Activated CD4-positive, alpha-beta memory T cell treated with anti-CD3 and anti-CD28 coated beads for 36 hours (primary cell): Measurements from ENCODE around the gene GSG1. TPM values are rescaled to one million over a fixed set of nuclear protein-coding genes. Genes with fewer than 3 reads are reported as not detected.
"Not testable (repeated sequence)": the region's sequence is repeated elsewhere in the genome, so short reads cannot be mapped to it uniquely, and the experiment has no call there.

Experiments
- CTCF ChIA-PET: fragments of 350-600 bp; sonication (Branson Sonifier 250); formaldehyde crosslinking; loops from one replicate; lab custom pipeline; 2021; ENCODE audit warnings: antibody characterized with exemption, inconsistent platforms; lab: Charles Lee
- POLR2A ChIA-PET: fragments of 350-600 bp; sonication (Branson Sonifier 250); formaldehyde crosslinking; loops from one replicate; lab custom pipeline; 2021; ENCODE audit warnings: antibody characterized with exemption; lab: Charles Lee
- DNase-seq: peaks from one replicate; pipeline ENCODE4 v3.0.0-alpha.2; 2020
- H3K27ac Mint-ChIP-seq: one replicate; pipeline ENCODE4 v1.8.0; 2021; ENCODE audit warnings: mixed read lengths
- H3K27me3 Mint-ChIP-seq: one replicate; pipeline ENCODE4 v1.8.0; 2021; ENCODE audit warnings: mixed read lengths
- H3K36me3 Mint-ChIP-seq: one replicate; pipeline ENCODE4 v1.8.0; 2021; ENCODE audit warnings: mixed read lengths
- H3K4me1 Mint-ChIP-seq: one replicate; pipeline ENCODE4 v1.8.0; 2021; ENCODE audit warnings: low read depth, mixed read lengths
- H3K4me3 Mint-ChIP-seq: one replicate; pipeline ENCODE4 v1.8.0; 2021; ENCODE audit warnings: mild to moderate bottlenecking, mixed read lengths
- H3K9me3 Mint-ChIP-seq: one replicate; pipeline ENCODE4 v1.8.0; 2021; ENCODE audit warnings: mixed read lengths
- intact Hi-C: fragments of 100-400 bp; cut with micrococcal nuclease; formaldehyde crosslinking; loops from one replicate; pipeline ENCODE4 v1.15.1; 2023
- total RNA-seq, 2 experiments: library from RNA; stranded (reverse); gene quantifications; one replicate each; pipeline ENCODE4 v1.2.3, GENCODE V29; 2021

GSG1 gene
- total RNA-seq, 2 experiments from 2014 or later = not detected

DNA sequence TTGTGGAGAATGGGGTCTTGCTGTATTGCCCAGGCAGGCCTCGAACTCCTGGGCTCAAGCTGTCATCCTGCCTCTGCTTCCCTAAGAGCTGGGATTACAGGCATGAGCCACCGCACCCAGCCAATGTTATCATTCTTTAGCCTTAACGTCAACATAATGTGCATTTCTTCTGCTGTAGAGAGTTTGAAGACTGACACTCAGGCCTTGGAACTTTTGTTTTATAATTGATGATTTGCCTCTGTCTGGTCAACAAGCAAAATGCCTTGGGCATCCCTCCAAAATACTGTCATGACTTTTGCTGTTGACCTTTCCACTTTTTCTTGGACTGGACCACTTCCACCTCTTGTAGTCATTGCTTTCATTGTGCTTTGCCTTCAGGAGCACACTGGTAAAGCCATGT, 30.3 kb downstream of the GSG1 start:
- Mint-ChIP-seq H3K27ac (no peak overlapping the region), H3K36me3 (peaks cover 14% of the 10 kb centered on the region), H3K27me3 (no peaks in the 10 kb centered on the region), H3K9me3 (no peaks in the 10 kb centered on the region), H3K4me1 (no peaks in the 10 kb centered on the region), H3K4me3 (no peak overlapping the region)
- ChIA-PET CTCF (interaction anchor here (0.6 to 0.9 kb wide), 2 partner anchors 135 to 182 kb away, joined by 3 read pairs; no protein-coding TSS in a partner anchor), POLR2A (no interaction called here)
- intact Hi-C loops = no loop called here
- DNase-seq = no peak

DNA sequence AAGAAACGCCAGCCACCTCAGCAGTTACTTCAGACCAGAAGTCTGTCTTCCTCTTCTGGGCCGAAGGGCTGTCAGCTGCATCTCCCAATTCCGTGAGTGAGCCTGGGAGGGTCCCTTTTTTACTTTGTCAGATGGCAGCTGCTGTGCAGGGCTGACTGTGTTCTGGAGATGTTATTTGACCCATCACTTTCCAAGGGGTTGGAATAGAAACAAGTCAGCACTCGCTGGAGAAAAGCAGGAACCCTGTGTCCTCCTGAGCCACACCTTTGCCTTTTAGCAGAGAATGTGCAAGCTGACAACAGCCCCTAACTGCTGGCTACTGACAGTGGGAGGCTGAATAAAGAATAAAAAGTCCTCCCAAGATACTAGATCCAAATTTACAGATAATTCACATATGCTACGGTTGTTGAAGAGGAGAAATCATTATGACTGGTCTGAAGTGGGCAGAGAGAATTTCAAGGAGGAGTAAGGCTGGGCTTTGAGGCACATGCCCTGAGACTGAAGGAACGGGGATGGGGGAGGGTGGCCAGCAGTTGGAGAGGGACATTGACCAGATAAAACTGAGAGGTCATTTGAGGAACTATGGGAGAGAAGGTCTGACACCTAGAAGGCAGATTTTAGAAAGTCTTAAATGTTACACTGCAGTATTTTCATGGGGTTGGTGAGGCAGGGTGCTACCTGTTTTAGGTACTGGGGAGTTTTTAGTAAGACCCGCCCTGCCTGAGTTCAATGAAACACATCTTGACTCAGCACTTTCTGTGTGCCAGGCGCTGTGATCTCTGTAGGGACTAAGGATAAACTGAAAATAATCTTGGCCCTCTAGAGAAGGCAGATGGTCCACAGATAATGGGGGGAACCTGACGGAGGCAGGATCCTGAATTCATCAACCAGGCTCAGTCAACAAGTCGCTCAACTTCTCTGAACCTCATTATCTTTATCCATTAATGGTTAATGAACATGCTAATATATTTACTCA, 31.9 kb downstream of the GSG1 start:
- DNase-seq = no peak
- peaks cover 16% of the 10 kb centered on the region for H3K36me3 Mint-ChIP-seq
- intact Hi-C loops = no loop called here
- ChIA-PET CTCF (no interaction called here), POLR2A (no interaction called here)
- H3K9me3 Mint-ChIP-seq = no peaks in the 10 kb centered on the region
- H3K27ac Mint-ChIP-seq = no peak overlapping the region
- no peaks in the 10 kb centered on the region for H3K27me3 Mint-ChIP-seq
- H3K4me3 Mint-ChIP-seq = no peak overlapping the region
- no peaks in the 10 kb centered on the region for H3K4me1 Mint-ChIP-seq

DNA sequence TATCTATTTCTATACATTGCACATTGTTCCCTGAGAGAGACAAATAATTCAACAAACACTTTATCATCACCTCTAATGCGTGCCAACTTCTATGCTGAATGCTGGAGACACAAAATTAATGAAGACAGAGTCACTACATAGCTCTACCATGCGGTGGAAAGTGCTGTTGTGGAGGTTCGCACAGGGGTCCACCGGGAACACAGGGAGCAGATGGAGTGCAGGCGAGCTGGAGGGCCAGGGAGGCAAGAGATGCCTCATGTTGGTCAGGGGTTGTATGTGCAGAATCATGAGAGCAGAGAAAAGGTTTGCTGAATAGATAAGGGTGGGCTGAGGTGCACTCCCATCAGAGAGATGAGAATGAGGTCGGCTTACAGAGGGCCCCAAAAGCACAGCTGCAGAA, 34.1 kb downstream of the GSG1 start:
- intact Hi-C loops = no loop called here
- peaks cover 13% of the 10 kb centered on the region for H3K36me3 Mint-ChIP-seq
- H3K9me3 Mint-ChIP-seq = no peaks in the 10 kb centered on the region
- CTCF ChIA-PET = no interaction called here
- DNase-seq = no peak
- no peaks in the 10 kb centered on the region for H3K27me3 Mint-ChIP-seq
- POLR2A ChIA-PET = no interaction called here
- no peaks in the 10 kb centered on the region for H3K4me1 Mint-ChIP-seq
- no peak overlapping the region for H3K27ac Mint-ChIP-seq
- H3K4me3 Mint-ChIP-seq = no peak overlapping the region

DNA sequence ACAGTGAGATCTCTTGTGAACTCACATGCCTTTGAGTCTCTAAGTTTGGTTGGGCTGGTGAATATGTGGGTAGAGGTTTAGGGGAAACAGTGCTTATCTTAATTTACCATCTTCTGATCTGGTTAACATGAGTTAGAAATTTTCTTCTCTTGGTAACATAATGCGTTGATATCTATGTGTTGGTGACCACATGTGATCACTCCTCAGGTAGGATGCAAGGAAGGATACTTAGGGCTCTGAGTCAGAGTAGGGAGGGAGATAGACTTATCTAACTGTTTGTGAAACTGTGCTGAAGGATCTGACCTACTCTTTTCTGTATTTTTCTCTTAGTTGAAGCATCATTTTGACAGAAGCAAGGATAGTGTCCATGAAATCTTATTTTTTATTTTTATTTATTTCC, 36.1 kb downstream of the GSG1 start:
- peaks cover 13% of the 10 kb centered on the region for H3K36me3 Mint-ChIP-seq
- H3K4me3 Mint-ChIP-seq = no peak overlapping the region
- no peaks in the 10 kb centered on the region for H3K27me3 Mint-ChIP-seq
- H3K27ac Mint-ChIP-seq = no peak overlapping the region
- H3K4me1 Mint-ChIP-seq = no peaks in the 10 kb centered on the region
- intact Hi-C loops = no loop called here
- ChIA-PET CTCF (no interaction called here), POLR2A (no interaction called here)
- no peaks in the 10 kb centered on the region for H3K9me3 Mint-ChIP-seq
- DNase-seq = no peak

DNA sequence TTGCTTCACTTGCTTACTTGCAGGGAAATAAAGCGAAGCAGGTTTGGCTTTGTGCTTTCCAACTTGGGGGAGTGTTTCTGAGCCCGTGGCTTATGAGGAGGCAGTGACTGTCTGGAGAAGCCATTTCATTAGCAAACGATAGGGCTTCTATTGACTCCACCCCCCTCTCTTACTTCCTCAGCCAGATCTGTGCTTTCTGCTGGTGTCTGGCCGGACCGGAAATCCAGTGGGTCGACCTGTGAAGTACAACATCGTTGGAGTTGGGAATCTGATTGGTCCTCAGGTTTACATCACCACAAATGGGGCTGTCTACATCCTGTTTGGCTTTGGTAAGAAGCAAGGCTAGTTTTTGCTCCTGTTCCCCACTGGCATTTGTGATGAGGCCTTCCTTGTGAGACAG, 37.0 kb downstream of the GSG1 start:
- Mint-ChIP-seq H3K4me3 (no peak overlapping the region), H3K4me1 (no peaks in the 10 kb centered on the region), H3K27ac (no peak overlapping the region), H3K27me3 (no peaks in the 10 kb centered on the region), H3K36me3 (peaks cover 9% of the 10 kb centered on the region), H3K9me3 (no peaks in the 10 kb centered on the region)
- DNase-seq = no peak
- ChIA-PET CTCF (interaction anchor here (0.9 kb wide), 1 partner anchor 83 kb away, joined by 3 read pairs; no protein-coding TSS in a partner anchor), POLR2A (no interaction called here)
- intact Hi-C loops = no loop called here

DNA sequence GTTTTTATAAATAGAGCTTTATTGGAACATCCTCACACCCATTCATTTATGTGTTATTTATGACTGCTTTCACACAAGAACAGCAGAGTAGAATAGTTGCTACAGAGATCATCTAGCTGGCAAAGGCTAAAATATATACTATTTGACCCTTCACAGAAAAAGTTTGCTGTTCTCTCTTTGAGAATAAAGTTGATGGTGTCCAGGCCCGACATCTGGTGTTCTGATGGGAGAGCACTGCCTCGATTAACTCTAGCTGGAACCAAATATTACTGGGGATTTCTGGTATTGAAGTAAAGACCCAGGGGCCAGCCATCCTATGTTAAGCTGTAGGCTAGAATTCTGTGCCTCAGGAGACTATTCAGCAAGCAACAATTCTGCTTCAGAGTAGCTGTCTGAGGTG, 37.5 kb downstream of the GSG1 start:
- intact Hi-C loops = no loop called here
- no peak overlapping the region for H3K27ac Mint-ChIP-seq
- H3K4me1 Mint-ChIP-seq = no peaks in the 10 kb centered on the region
- peaks cover 9% of the 10 kb centered on the region for H3K36me3 Mint-ChIP-seq
- H3K27me3 Mint-ChIP-seq = no peaks in the 10 kb centered on the region
- H3K4me3 Mint-ChIP-seq = no peak overlapping the region
- ChIA-PET CTCF (interaction anchor here (0.9 to 2.1 kb wide), 2 partner anchors 83 to 147 kb away, joined by 3 to 6 read pairs; no protein-coding TSS in a partner anchor), POLR2A (no interaction called here)
- DNase-seq = no peak
- no peaks in the 10 kb centered on the region for H3K9me3 Mint-ChIP-seq

DNA sequence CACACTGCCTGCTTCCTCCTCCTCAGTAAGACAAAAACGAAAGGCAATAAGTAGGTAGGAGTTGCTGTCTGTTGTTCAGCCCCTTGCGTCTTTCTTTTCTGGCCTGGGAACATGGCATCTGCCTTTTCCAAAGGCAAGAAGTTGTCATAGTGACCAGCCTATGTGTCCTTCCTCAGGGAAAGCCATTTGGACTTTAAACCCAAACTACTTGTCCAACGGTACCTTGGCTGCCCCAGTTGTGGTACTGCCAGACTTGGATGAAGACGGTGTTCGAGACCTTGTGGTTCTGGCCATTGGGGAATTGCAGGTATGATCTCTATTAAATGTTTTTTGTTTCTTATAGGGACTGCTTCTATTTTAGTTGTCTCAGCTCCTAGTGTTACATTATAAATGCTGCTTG, 40.8 kb downstream of the GSG1 start:
- Mint-ChIP-seq H3K9me3 (no peaks in the 10 kb centered on the region), H3K4me1 (no peaks in the 10 kb centered on the region), H3K4me3 (no peak overlapping the region), H3K36me3 (peaks cover 14% of the 10 kb centered on the region), H3K27me3 (no peaks in the 10 kb centered on the region), H3K27ac (no peak overlapping the region)
- CTCF ChIA-PET = no interaction called here
- intact Hi-C loops = no loop called here
- no peak for DNase-seq
- POLR2A ChIA-PET = no interaction called here

DNA sequence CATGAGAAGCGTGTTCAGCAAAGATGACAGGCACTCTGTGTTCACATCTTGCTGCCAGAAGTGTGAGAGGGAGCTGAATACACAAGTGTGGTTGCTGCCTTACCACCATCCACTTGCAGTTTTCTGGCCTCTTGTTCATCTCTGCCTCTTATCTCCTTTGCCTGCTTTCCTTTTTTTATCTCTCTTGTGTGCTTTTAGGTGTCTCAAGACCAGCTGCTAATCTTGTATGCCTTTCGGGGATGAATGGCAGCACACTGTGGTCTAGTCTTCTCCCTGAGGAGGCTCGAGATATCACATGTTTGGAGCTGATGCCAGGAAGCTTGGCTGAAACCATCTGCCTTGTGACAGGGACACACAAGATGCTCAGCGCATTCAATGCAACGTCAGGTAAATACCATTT, 42.1 kb downstream of the GSG1 start:
- CTCF ChIA-PET = interaction anchor here (1.4 kb wide), 1 partner anchor 194 kb away, joined by 3 read pairs; no protein-coding TSS in a partner anchor
- H3K27ac Mint-ChIP-seq = no peak overlapping the region
- POLR2A ChIA-PET = no interaction called here
- no peaks in the 10 kb centered on the region for H3K9me3 Mint-ChIP-seq
- intact Hi-C loops = no loop called here
- no peaks in the 10 kb centered on the region for H3K27me3 Mint-ChIP-seq
- peaks cover 7% of the 10 kb centered on the region for H3K36me3 Mint-ChIP-seq
- DNase-seq = no peak
- H3K4me1 Mint-ChIP-seq = no peaks in the 10 kb centered on the region
- no peak overlapping the region for H3K4me3 Mint-ChIP-seq

DNA sequence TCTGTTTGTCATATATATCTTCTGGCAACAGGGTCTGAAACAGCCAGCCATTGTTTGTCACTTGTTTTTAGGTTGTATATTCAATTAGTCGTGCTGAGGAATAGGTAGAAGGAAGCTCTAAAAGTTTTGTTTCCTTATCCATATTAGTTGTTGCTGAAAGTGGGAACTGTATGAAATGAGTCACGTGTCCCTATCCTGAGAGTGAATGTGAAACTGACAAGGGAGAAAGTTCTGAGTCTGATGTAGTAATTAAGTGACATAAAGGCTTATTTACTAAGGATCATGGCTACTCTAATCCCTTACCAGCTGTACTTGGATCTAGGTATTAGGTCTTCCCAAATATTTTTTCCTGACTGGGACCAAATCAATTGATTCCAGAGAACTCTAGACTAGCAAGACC, 42.9 kb downstream of the GSG1 start:
- intact Hi-C loops = no loop called here
- Mint-ChIP-seq H3K27ac (no peak overlapping the region), H3K4me3 (no peak overlapping the region), H3K36me3 (peaks cover 12% of the 10 kb centered on the region), H3K4me1 (no peaks in the 10 kb centered on the region), H3K9me3 (no peaks in the 10 kb centered on the region), H3K27me3 (no peaks in the 10 kb centered on the region)
- no peak for DNase-seq
- ChIA-PET POLR2A (no interaction called here), CTCF (interaction anchor here (1.4 kb wide), 1 partner anchor 195 kb away, joined by 3 read pairs; no protein-coding TSS in a partner anchor)

DNA sequence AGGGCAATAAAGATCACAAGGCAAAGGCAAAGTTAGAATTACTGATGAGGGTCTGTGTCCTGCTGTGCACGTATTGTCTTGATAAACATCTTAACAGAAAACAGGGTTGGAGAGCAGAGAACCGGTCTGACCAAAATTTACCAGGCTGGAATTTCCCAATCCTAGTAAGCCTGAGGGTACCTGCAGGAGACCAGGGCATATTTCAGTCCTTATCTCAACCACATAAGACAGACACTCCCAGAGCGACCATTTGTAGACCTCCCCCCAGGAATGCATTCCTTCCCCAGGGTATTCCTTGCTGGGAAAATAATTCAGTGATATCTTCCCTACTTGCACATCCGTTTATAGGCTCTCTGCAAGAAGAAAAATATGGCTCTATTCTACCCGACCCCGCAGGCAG, 49.9 kb downstream of the GSG1 start:
- peaks cover 15% of the 10 kb centered on the region for H3K9me3 Mint-ChIP-seq
- CTCF ChIA-PET, H3K27ac Mint-ChIP-seq, POLR2A ChIA-PET, DNase-seq, H3K4me3 Mint-ChIP-seq, H3K27me3 Mint-ChIP-seq, intact Hi-C loops: not testable (repeated sequence)
- peaks cover 17% of the 10 kb centered on the region for H3K36me3 Mint-ChIP-seq
- H3K4me1 Mint-ChIP-seq = peaks cover 13% of the 10 kb centered on the region

DNA sequence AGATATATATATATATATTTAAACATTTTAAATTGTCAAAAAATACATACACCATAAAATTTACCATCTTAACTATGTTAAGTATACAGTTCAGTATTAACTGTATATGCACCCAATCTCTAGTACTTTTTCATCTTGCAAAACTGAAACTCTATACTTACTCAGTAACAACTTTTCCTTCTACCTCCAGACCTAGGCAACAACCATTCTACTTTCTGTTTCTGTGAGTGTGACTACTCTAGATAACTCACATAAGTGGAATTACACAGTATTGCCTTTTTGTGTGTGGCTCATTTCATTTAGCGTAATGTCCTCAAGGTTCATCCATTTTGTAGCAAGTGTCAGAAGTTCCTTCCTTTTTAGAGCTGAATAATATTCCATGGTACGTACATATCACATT, 51.0 kb downstream of the GSG1 start:
- ChIA-PET CTCF (interaction anchor here (1.3 kb wide), 1 partner anchor 203 kb away, joined by 3 read pairs; no protein-coding TSS in a partner anchor), POLR2A (no interaction called here)
- Mint-ChIP-seq H3K27ac (no peak overlapping the region), H3K9me3 (peaks cover 17% of the 10 kb centered on the region), H3K4me1 (peaks cover 13% of the 10 kb centered on the region), H3K27me3 (no peaks in the 10 kb centered on the region), H3K36me3 (peaks cover 19% of the 10 kb centered on the region), H3K4me3 (no peak overlapping the region)
- intact Hi-C loops = no loop called here
- DNase-seq = no peak

DNA sequence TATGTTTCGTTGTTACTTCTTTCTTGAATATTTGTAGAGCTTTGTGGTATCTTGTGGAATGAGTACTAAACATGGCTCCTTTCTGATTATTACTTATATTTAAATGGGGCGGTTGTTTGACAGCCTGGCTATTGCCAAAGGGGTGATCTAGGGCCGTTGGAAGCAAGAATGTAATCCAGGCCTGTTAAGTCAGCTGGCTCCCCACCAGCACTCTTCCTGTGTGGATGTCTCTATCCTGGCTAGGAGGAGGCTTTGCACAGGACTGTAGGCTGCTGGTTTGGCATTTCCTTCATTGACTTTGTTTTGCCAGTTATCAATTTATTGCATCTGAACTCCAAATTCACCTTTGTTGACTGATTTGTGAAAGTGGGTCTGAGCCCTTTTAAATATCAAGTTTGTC, 53.7 kb downstream of the GSG1 start:
- Mint-ChIP-seq H3K27ac (no peak overlapping the region), H3K4me1 (peaks cover 33% of the 10 kb centered on the region), H3K27me3 (no peaks in the 10 kb centered on the region), H3K4me3 (no peak overlapping the region), H3K9me3 (peaks cover 16% of the 10 kb centered on the region), H3K36me3 (peaks cover 11% of the 10 kb centered on the region)
- ChIA-PET CTCF (interaction anchor here (0.6 to 1.5 kb wide), 3 partner anchors 134 to 471 kb away, joined by 3 to 4 read pairs (median 3); no protein-coding TSS in a partner anchor), POLR2A (no interaction called here)
- DNase-seq = no peak
- intact Hi-C loops = no loop called here
